Lower leg skin (tissue), 3 donors: ENCODE measurements around the gene SUSD4.

ENCODE experiments used
- POLR2A ChIP-seq, 2 donors: fragments of 450-650 bp; IDR thresholded peaks; one replicate each; pipeline ENCODE4 v1.6.1; 2016 to 2017; ENCODE audit warnings: antibody characterized with exemption in 2 of 2, mild to moderate bottlenecking in 1 of 2, moderate library complexity in 1 of 2
- TF ChIP-seq, protein P1 (sequence below), 3 donors: fragments of 450-650 bp; IDR thresholded peaks; one replicate each; pipeline ENCODE4 v1.5.1; 2016; ENCODE audit warnings: antibody characterized with exemption in 3 of 3, mild to moderate bottlenecking in 3 of 3, moderate library complexity in 2 of 3

DNA sequence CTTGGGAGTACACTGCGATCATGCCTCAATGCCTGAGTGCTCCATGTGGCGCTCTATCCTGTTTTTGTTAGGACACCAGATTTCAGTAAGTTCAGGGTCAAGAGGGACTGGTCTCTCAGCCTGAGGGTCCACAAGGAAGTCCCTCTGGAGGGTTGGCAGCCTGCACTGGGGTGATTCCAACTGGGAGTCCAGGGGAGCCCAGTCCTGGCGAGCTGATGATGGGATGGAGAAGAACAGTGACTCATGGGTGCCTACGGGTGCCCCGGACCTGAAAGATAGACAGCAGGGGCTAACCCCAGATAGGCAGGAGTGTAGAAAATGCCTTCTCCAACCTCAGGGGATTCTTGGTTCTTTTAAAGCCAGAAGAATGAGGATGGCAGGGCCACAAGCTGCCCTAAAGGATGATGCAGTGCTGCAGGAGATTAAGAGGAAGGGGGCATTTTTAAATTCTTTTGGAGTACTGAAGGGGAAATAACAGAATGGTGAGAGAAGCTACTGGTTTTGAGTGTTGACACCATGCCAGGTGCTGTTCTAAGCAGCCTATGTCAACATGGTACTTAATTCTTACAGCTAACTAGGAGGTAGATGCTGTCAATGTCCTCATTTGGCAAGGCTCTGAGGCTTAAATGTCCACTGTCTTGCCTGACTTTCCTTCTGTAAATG, 152.5 kb downstream of the SUSD4 start:
- TF ChIP-seq, protein P1, sequence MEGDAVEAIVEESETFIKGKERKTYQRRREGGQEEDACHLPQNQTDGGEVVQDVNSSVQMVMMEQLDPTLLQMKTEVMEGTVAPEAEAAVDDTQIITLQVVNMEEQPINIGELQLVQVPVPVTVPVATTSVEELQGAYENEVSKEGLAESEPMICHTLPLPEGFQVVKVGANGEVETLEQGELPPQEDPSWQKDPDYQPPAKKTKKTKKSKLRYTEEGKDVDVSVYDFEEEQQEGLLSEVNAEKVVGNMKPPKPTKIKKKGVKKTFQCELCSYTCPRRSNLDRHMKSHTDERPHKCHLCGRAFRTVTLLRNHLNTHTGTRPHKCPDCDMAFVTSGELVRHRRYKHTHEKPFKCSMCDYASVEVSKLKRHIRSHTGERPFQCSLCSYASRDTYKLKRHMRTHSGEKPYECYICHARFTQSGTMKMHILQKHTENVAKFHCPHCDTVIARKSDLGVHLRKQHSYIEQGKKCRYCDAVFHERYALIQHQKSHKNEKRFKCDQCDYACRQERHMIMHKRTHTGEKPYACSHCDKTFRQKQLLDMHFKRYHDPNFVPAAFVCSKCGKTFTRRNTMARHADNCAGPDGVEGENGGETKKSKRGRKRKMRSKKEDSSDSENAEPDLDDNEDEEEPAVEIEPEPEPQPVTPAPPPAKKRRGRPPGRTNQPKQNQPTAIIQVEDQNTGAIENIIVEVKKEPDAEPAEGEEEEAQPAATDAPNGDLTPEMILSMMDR (IDR thresholded peaks at IDR 0.05) = no peak
- no peak for TF ChIP-seq POLR2A (IDR thresholded peaks at IDR 0.05)
